Upper lobe of right lung (tissue), 1 donor: ENCODE results near the gene POLA2. TPM values are rescaled to one million over a fixed set of nuclear protein-coding genes. Genes with fewer than 3 reads are reported as not detected.

ENCODE experiments used
- ATAC-seq: fragments of 200-7000 bp; cut with Tn5 transposase; one replicate; pipeline ENCODE4 v1.9.1; 2020; ENCODE audit warnings: mild to moderate bottlenecking, moderate library complexity
- DNase-seq: peaks from one replicate; pipeline ENCODE4 v3.0.0-alpha.2; 2020
- H3K27ac ChIP-seq: fragments of 200-600 bp; one replicate; pipeline ENCODE4 v1.8.0; 2022
- H3K27me3 ChIP-seq: fragments of 200-600 bp; one replicate; pipeline ENCODE4 v1.8.0; 2022; ENCODE audit warnings: mild to moderate bottlenecking
- H3K36me3 ChIP-seq: fragments of 200-600 bp; one replicate; pipeline ENCODE4 v1.8.0; 2022
- H3K4me1 ChIP-seq: fragments of 200-600 bp; one replicate; pipeline ENCODE4 v1.8.0; 2022
- H3K4me3 ChIP-seq: fragments of 200-600 bp; one replicate; pipeline ENCODE4 v1.8.0; 2022; ENCODE audit warnings: mild to moderate bottlenecking
- H3K9me3 ChIP-seq: fragments of 200-600 bp; one replicate; pipeline ENCODE4 v1.8.0; 2022
- intact Hi-C: fragments of 100-400 bp; cut with DNase I; formaldehyde crosslinking; loops from one replicate; pipeline ENCODE4 v1.11.0; 2022
- total RNA-seq: library from RNA; stranded (reverse); fragmentation: NEBNext Ultra II Directional; extraction: Animal tissue kit (Norgen Biotek cat#: 25700); gene quantifications from one replicate; pipeline ENCODE4 v1.2.1, GENCODE V29; 2021
- TF ChIP-seq, protein P1 (sequence below): fragments of 200-600 bp; IDR thresholded peaks from one replicate; pipeline ENCODE4 v1.8.0; 2022; ENCODE audit warnings: antibody characterized with exemption
- donor health status: DM: no; HTN: yes; CAD: no; lungs with severe emphysema.

Gene POLA2
- total RNA-seq, 1 donor from 2014 or later, result 9.5 TPM

DNA sequence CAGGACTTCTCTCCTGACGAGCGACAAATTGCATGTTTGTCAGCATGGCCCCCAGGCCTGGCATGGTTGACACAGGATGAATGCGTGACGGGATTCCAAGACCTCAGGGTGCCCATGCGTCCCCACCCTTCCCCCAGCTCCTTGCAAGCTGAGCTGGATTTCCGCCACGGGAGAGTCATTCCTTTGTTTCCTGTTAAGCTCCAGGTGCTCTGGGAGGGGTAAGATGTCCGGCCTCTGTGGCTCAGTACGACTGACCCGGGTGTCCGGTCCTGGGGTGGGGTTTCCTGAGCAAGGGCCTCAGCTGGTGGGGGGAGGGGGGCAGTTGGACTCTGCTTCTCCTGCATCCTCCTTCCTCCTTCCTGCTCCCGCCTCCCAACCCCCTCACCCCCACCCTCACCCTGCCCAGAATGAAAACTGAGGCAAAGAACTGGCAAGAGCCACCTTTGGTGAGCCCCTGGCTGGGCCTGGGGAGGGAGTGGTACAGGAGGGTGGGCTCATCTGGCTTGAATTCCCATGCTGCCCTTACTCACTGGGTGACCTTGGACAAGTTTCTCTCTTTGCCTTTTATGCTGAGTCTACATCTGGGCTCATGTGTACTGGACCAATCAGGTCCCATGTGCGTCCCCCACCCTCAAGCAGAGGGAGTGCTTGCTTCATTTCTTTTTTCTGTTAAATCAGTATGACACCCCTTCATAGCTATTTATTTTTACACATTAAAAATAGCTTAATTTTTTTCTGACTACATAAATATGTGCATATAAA, 55.4 kb downstream of the POLA2 start:
- ATAC-seq, result peak; percentile 7
- intact Hi-C loops, result no loop called here
- TF ChIP-seq, protein P1, sequence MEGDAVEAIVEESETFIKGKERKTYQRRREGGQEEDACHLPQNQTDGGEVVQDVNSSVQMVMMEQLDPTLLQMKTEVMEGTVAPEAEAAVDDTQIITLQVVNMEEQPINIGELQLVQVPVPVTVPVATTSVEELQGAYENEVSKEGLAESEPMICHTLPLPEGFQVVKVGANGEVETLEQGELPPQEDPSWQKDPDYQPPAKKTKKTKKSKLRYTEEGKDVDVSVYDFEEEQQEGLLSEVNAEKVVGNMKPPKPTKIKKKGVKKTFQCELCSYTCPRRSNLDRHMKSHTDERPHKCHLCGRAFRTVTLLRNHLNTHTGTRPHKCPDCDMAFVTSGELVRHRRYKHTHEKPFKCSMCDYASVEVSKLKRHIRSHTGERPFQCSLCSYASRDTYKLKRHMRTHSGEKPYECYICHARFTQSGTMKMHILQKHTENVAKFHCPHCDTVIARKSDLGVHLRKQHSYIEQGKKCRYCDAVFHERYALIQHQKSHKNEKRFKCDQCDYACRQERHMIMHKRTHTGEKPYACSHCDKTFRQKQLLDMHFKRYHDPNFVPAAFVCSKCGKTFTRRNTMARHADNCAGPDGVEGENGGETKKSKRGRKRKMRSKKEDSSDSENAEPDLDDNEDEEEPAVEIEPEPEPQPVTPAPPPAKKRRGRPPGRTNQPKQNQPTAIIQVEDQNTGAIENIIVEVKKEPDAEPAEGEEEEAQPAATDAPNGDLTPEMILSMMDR, result no peak
- Histone ChIP-seq H3K4me1 (peaks cover 26% of the 10 kb centered on the region), H3K4me3 (peak overlapping the region; percentile 98), H3K36me3 (peaks cover 22% of the 10 kb centered on the region), H3K9me3 (no peaks in the 10 kb centered on the region), H3K27ac (peak overlapping the region; percentile 89), H3K27me3 (no peaks in the 10 kb centered on the region)
- peak; percentile 70 for DNase-seq

DNA sequence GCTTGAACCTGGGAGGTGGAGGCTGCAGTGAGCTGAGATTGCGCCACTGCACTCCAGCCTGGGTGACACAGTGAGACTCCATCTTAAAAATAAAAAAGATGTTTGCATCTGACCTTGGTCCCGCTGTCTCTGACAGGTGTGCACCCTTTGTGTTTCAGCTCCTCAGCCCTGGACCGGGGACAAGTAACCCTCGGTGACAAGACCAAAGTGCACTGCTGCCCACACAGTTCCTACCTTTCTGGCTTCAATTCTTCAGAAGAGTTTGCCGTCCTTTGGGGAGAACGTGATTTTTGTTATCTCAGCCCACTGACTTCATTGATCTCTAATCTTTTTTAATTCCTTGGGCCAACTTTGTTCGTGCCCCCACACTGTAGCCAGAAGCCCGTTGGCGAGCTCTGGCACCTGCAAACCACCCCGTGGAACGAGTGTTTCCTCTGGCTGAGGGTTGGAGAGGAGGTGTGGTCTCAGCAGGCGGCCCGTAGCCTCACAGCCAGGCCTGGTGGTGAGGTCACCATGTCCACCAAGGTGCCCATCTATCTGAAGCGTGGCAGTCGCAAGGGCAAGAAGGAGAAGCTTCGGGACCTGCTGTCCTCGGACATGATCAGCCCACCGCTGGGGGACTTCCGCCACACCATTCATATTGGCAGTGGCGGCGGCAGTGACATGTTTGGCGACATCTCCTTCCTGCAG, 58.8 kb downstream of the POLA2 start:
- Histone ChIP-seq H3K36me3 (peaks cover 28% of the 10 kb centered on the region), H3K27me3 (no peaks in the 10 kb centered on the region), H3K9me3 (no peaks in the 10 kb centered on the region), H3K4me1 (peaks cover 23% of the 10 kb centered on the region), H3K27ac (peak overlapping the region; percentile 11), H3K4me3 (no peak overlapping the region)
- no peak for ATAC-seq
- intact Hi-C loops, result no loop called here
- TF ChIP-seq, protein P1, result no peak
- no peak for DNase-seq

DNA sequence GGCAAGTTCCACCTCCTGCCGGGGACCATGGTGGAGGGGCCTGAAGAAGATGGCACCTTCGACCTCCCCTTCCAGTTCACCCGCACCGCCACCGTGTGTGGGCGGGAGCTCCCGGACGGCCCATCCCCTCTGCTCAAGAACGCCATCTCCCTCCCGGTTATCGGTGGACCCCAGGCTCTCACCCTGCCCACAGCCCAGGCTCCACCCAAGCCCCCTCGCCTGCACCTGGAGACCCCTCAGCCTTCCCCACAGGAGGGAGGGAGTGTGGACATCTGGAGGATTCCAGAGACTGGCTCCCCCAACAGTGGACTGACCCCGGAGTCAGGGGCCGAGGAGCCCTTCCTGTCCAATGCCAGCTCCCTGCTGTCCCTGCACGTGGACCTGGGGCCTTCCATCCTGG, 59.3 kb downstream of the POLA2 start:
- H3K4me3 ChIP-seq, result no peak overlapping the region
- H3K9me3 ChIP-seq, result no peaks in the 10 kb centered on the region
- intact Hi-C loops, result no loop called here
- TF ChIP-seq, protein P1, result no peak
- H3K4me1 ChIP-seq, result peaks cover 23% of the 10 kb centered on the region
- H3K36me3 ChIP-seq, result peaks cover 28% of the 10 kb centered on the region
- H3K27me3 ChIP-seq, result no peaks in the 10 kb centered on the region
- no peak for DNase-seq
- peak overlapping the region; percentile 11 for H3K27ac ChIP-seq
- no peak for ATAC-seq

DNA sequence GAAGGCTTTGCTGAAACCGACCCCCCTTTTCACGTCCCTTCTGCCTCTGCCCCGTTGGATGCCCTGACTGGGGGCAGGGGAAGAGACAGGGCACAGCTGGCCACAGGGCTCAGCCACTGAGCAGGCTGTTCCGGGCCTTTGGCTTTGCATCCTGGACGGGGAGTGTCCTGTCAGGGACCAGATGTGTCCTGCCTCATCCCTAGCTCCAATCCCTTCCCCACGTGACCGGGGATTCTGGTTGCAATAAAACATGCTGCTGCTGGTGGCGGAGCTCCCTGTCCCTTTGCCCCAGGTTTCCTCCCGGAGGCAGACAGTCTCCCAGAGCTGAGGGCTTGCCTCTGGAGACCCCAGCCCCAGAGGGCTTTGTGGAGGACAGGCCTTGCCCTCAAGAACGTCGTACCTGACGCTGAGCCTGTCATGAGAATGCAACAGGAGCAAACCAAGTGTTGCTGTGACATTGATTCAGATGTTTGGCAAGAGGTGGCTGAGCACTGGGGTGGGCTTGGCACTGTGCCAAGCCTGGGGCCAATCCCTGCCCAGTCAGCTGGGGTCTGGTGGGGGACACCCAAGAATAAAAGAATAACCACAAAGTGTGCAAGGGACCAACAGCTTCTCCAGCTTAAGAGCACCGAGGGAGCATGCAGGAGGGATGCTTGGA, 60.2 kb downstream of the POLA2 start:
- ATAC-seq (peak; percentile 32), DNase-seq (no peak)
- H3K36me3 ChIP-seq, result peaks cover 28% of the 10 kb centered on the region
- intact Hi-C loops, result no loop called here
- H3K27ac ChIP-seq, result no peak overlapping the region
- peaks cover 23% of the 10 kb centered on the region for H3K4me1 ChIP-seq
- TF ChIP-seq, protein P1, result no peak
- H3K4me3 ChIP-seq, result no peak overlapping the region
- H3K27me3 ChIP-seq, result no peaks in the 10 kb centered on the region
- no peaks in the 10 kb centered on the region for H3K9me3 ChIP-seq

DNA sequence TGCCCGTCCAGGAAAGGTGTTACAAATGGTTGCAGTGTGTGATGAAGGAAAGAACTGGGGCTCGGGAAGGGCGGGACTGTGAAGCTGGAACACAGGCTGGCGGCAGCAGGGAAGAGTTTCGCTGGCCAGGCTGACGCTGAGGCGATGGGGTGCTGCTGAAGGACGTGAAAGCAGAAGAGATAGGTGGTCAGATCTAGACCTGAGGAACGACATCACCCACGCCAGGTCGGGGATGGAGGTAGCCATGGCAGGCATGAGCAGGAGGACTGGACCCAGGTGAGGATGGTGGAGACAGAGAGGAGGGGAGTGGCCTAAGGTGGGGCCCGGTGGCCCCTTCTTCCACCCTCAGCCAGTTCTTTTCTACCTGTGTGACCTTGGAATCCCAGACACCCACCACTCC, 62.1 kb downstream of the POLA2 start:
- TF ChIP-seq, protein P1, result no peak
- no peak for ATAC-seq
- intact Hi-C loops, result no loop called here

More for the DNA sequence above, 62.1 kb downstream of the POLA2 start:
- Histone ChIP-seq H3K27ac (no peak overlapping the region), H3K4me1 (peaks cover 23% of the 10 kb centered on the region), H3K4me3 (no peak overlapping the region), H3K9me3 (no peaks in the 10 kb centered on the region), H3K36me3 (peaks cover 28% of the 10 kb centered on the region), H3K27me3 (no peaks in the 10 kb centered on the region)
- DNase-seq, result no peak
